SJSA1 (cell line): ENCODE results near the gene TPPP. TPM values are rescaled to one million over a fixed set of nuclear protein-coding genes. Genes with fewer than 3 reads are reported as not detected.

Source experiments
- total RNA-seq: library from RNA; depleted of rRNA; stranded (reverse); fragments of >200 nt; shearing (Covaris generic); gene quantifications from 2 replicates; pipeline ENCODE4 v1.2.3, GENCODE V29; 2014; rRNA removed

TPPP gene
- total RNA-seq, 1 experiment from 2014 or later = not detected

Other genes starting within 250 kb of the TPPP start
- gene SLC9A3, start 168.9 kb downstream of the TPPP start, total RNA-seq = 3.1 and 3.7 TPM in 2 replicates
- gene CEP72, start 81.0 kb downstream of the TPPP start, total RNA-seq = 5.7 and 8.2 TPM in 2 replicates
- gene ZDHHC11B, start 91.4 kb upstream of the TPPP start, total RNA-seq = not detected in 2 replicates
- gene ZDHHC11, start 157.6 kb upstream of the TPPP start, total RNA-seq = 0.05 TPM in 1 of 2 replicates, not detected in the other
- gene BRD9, start 199.4 kb upstream of the TPPP start, total RNA-seq = 71.5 and 77.6 TPM in 2 replicates
- 108 TPM in 2 replicates for gene TRIP13, start 199.5 kb upstream of the TPPP start, total RNA-seq